CD1c-positive myeloid dendritic cell (primary cell): Measurements from ENCODE around the gene PRRT2.
"Not testable (repeated sequence)": the region's sequence is repeated elsewhere in the genome, so short reads cannot be mapped to it uniquely, and the experiment has no call there.

Experiments
- DNase-seq: peaks from one replicate; pipeline ENCODE4 v3.0.0-alpha.2; 2016; ENCODE audit errors: extremely low spot score

Gene PRRT2

DNA sequence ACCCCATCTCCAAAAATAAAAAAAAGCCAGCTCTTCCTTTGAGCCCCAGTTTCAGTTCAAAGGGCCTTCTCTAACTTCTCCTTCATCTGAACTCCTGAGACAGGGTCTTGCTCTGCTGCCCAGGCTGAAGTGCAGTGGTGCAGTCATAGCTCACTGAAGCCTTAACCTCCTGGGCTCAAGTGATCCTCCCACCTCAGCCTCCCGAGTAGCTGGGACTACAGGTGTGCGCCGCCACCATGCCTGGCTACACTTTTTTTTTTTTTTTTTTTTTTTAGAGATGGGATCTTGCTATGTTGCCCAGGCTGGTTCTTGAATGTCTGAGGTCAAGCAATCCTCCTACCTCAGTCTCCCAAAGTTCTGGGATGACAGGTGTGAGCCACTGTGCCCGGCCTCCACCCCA, 21.2 kb downstream of the PRRT2 start:
- not testable (repeated sequence) for DNase-seq

DNA sequence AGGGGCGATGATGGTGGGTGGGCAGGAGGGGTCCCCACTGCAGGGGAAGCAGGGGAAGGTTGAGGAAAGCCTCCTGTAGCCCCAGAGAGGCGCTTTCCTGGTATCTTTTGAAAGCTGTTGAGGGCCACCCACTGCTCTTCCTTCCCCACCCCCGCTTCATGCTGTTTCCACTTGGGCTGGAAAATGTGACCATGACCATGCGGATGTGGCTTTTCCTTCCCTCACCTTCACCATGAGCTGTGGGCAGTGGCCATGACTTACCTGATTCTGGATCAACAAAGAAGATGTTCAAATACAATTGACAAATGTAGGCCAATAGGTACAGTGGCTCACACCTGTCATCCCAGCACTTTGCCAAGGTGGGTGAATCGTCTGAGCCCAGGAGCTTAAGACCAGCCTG, 22.1 kb downstream of the PRRT2 start:
- no peak for DNase-seq

DNA sequence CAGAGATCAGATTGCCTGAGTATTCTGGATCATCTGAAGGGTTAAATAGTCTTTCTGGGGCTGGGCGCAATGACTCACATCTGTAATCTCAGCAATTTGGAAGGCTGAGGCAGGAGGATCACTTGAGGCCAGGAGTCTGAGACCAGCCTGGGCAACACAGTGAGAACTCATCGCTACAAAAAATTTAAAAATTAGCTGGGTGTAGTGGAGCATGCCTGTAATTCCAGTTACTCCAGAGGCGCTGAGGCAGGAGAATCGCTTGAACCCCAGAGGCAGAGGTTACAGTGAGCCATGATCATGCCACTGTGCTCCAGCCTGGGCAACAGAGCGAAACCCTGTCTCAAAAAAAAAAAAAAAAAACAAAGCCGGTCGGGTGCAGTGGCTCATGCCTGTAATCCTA, 23.9 kb downstream of the PRRT2 start:
- no peak for DNase-seq

DNA sequence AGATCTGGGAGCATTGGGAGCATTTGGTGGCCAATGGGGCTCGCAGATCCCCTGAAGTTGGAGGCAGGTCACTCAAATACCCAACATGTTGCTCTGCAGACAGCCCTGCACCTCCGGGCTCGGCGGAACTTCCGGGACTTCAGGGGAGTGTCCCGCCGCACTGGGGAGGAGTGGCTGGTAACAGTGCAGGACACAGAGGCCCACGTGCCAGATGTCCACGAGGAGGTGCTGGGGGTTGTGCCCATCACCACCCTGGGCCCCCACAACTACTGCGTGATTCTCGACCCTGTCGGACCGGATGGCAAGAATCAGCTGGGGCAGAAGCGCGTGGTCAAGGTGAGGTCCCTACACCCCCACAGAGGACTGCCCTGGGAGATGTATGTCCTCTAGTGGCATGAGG, 24.6 kb downstream of the PRRT2 start:
- DNase-seq: no peak

DNA sequence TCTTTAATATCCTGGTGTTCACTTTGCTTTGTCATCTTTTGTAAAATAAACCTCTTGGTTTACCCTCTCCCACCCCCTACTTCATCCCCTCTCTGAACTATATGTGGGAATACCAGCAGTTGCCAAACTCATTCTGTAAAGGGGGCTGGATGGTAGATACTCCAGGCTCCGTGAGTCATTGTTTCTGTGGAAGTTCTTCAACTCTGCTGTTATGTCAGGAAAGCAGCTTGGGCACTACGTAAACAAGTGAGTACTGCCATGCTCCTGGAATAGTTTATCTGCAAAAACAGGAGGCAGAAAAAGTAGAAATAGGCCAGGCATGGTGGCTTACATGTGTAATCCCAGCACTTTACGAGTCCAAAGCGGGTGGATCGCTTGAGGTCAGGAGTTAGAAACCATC, 25.8 kb downstream of the PRRT2 start:
- DNase-seq: no peak

DNA sequence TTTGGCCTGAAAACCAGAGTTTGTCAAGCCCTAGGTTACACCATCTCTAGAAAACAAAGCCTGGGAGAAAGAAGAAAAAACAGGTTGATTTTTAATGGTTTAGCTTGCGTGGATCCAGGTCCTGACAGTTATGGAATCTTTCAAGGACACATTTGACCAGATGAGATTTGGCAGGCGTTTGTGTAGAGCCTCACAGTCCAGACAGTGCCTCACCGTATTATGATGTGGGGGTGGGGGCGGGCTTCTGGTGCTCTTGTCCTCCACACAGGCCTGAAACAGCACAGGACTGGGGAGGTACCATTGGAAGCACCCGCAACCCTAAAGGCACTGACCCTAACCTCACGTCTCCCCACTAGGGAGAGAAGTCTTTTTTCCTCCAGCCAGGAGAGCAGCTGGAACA, 27.8 kb downstream of the PRRT2 start:
- no peak for DNase-seq

DNA sequence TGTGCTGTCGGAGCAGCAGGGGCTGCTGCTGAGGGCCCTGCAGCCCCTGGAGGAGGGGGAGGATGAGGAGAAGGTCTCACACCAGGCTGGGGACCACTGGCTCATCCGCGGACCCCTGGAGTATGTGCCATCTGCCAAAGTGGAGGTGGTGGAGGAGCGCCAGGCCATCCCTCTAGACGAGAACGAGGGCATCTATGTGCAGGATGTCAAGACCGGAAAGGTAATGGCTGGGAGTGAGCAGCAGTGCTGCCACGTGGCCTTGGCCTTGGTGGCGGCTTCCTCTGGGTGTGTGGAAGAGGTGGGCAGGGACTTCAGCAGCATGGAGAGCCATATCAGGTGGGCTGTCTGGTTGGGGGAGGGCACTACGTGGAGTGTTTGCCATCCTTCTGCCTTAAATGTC, 28.2 kb downstream of the PRRT2 start:
- DNase-seq: no peak

DNA sequence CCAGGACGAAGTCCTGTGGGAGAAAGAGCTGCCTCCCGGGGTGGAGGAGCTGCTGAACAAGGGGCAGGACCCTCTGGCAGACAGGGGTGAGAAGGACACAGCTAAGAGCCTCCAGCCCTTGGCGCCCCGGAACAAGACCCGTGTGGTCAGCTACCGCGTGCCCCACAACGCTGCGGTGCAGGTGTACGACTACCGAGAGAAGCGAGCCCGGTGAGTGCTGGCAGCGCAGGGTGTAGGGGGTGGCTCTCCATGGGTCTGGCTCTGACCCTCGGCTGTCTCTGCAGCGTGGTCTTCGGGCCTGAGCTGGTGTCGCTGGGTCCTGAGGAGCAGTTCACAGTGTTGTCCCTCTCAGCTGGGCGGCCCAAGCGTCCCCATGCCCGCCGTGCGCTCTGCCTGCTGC, 29.6 kb downstream of the PRRT2 start:
- DNase-seq: no peak

DNA sequence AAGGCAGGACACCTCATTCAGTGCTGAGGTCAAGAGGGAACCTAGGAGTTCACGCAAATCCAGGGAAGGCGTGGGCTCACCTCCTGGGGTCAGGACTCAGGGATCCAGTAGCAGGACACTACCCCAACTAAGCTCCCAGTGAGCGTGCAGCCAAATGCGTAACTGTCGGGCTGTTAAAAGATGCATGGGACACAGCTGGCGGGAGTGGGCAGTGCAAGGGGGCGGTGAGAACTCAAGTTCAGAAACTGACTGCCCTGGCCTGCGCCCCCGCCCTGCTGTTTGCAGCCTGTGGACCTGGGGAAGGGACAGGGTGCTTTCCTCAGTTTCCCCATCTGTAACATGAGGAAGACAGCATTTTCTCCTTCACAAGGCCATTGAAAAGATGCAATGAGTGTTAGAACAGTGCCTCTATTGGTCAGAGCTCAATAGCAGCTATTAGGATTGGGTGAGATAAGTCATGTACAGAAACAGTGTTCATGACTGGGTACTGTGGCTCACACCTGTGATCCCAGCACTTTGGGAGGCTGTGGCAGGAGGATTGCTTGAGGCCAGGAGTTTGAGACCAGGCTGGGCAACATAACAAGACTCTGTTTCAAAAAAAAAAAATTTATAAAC, 30.8 kb downstream of the PRRT2 start:
- no peak for DNase-seq

DNA sequence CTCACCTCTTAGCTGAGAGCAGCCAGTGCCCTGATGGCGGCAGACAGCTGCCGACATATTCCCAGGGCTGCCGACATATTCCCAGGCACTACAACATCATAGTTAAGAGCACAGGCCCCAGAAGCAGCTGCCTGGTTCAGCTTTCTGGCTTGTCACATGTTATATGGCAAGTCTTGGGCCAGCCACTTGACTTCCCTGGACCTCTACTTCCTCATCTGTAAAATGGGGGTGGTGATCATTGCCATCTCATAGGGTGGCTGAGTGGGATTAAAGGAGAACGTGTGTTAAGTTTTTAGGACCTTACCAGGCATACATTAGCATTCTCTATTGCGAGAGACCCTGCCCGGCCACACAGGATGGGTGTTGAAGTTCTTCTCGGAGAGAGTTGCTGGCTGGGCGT, 31.9 kb downstream of the PRRT2 start:
- peak; percentile 10 for DNase-seq

DNA sequence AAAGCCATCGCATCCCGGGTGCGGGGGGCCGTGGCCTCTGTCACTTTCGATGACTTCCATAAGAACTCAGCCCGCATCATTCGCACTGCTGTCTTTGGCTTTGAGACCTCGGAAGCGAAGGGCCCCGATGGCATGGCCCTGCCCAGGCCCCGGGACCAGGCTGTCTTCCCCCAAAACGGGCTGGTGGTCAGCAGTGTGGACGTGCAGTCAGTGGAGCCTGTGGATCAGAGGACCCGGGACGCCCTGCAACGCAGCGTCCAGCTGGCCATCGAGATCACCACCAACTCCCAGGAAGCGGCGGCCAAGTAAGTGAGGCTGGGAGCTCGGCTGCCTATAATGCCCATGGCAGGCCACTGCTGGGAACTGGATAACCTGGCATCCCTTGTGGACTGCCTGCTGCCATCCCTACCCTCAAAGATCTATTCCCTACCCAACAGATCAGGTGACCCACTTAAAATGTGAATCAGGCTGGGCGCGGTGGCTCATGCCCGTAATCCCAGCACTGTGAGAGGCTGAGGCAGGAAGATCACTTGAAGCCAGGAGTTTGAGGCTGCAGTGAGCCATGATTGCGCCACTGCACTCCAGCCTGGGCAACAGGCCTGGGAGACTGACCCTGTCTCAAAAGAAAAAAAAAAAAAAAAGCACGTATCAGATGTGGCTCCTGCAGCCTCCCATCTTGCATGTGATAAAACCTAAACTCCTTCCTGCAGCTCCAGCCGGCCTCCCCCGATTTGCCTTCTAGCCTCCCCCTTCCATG, 32.8 kb downstream of the PRRT2 start:
- no peak for DNase-seq

DNA sequence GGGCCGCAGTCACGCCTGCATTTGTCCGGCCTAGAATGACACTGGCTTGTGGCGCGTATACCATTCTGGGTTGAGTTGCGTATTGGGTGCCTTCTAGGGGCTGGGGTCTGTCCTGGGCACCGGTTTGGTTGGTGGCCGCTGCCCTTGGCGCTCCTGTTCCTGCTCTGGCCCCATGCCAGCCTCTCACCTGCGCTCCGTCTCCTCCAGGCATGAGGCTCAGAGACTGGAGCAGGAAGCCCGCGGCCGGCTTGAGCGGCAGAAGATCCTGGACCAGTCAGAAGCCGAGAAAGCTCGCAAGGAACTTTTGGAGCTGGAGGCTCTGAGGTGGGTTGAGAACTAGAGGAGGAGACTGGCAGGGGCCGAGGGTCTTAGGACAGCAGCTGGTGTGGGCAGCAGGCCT, 33.7 kb downstream of the PRRT2 start:
- DNase-seq: no peak

DNA sequence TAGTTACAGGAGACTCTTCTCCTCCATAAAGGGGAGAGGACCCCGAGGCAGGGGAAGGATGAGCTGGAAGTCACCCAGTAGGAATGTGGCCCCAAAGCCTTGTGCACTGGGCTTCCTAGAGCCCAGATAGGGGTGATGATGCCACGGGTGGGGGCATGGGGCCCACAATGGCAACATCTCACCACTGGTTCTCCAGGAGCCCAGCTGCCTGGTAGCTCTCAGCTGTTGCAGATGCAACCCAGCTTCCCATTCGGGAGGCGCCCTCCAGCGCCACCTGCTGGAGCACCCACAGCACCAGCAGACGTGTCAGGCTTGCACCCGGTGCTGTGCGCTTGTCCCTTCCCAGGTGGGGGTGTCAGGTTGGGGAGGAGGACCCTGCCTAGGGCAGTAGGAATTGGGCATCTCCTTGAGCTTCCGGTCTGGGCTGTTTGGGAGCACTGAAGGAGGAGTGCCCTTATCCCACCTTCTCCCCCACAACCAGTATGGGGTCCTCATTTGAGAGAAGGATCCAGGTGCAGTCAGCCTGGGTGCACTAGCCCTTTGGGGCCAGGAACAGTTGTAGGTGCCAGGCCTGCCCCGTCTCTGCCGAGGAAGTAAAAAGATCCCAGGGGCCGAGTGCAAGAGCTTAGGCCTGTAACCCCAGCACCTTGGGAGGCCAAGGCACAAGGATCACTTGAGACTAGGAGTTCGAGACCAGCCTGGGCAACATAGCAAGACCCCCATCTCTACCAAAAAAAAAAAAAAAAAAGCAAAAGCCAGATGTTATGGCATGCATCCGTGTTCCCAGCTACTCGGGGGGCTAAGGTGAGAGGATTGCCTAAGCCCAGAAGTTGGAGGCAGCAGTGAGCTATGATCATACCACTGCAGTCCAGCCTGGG, 36.7 kb downstream of the PRRT2 start:
- peak; percentile 82 for DNase-seq

DNA sequence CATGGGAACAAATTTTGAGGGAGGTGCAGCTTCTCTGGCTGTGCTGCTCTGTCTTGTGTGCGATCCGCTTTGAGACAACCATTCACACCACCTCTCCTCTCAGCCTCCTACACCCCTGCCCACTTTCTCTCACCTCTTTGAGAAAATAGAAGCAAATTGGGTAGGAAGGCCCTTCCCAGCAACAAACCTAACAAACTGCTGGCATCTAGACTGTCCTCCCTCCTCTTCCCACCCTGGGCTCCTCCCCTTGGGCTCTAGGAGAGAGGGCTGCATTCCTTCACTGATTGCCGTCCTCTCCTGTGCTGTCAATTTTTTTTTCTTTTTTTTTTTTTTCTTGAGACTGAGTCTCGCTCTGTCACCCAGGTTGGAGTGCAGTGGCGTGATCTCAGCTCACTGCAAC, 37.5 kb downstream of the PRRT2 start:
- DNase-seq: no peak

DNA sequence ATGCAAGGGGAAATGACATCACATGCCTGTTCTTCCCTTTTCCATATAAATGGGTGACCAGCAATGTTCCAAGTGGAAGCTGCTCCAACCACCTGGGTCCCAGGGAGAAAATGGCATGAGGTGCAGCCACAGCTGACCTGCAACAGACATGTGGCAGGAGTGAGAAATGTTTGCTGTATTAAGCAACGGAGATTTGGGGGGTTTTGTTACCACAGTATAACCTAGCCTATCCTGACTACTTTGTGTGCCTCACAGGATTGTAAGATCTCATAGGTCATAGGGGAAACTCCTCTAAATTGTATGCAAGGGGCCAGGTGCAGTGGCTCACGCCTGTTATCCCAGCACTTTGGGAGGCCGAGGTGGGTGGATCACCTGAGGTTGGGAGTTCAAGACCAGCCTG, 39.0 kb downstream of the PRRT2 start:
- DNase-seq: no peak

DNA sequence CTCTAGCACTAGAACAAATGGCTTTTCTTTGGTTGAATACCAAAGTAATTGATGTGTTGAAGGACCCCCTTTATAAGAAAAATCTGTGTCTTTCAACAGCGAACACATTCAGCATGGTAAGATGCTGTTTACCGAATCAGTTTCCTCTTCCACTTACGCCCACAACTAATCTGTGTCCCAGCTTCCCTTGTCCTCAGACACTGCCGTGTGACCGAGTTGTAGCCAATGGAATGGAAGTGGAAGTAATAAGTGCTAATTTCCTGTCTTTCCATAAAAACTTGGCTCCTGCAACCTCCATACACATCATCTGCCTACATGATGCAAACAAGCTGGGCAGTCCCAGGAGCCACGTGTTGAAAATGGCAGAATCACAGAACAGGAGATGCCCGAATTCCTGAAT, 40.7 kb downstream of the PRRT2 start:
- DNase-seq: peak; percentile 67

DNA sequence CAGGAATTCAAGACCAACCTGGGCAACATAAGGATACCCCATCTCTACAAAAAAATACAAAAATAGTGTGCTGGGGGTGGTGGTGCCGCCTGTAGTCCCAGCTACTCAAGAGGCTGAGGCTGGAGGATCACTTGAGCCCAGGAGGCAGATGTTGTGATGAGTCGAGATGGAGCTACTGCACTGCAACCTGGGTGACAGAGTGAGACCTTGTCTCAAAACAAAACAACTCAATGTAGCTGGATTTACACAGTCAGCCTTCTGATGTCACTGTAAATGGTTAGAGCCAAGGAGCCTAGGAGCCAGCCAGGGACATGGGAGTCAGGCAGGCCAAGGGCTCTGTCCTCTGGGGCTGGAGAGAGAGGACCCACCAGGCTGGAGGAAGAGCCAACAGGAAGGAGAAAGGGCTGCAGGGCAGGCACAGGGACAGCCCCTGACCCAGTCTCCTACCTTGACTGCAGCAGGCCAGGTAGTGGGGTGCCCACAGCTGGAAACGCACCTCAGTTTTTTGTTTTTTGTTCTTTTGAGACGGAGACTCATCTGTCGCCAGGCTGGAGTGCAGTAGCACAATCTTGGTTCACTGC, 42.6 kb downstream of the PRRT2 start:
- DNase-seq: no peak

DNA sequence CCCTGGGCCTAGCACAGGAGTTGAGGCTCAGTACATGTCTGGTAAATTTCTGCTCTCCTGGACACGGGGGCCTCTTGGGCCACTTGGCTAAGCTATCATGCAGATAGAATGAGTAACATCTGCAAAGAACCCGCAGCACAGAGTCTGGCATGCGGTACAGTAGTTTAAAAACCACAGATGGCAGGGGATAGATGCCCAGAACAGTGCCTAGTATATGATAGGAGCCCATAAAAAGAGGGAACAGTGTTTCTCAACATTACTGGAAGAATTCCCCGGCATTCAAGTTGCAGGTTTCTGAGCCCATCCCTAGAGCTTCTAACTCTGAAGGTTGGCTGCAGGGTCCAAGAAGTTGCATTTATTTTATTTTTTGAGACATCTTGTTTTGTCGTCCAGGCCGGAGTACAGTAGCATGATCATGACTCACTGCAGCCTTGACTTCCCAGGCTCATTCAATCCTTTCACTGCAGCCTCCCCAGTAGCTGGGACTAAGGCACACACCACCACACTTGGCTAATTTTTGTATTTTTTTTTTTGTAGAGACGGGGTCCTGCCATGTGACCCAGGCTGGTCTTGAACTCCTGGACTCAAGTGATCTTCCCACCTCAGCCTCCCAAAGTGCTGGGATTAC, 45.3 kb downstream of the PRRT2 start:
- DNase-seq: no peak

DNA sequence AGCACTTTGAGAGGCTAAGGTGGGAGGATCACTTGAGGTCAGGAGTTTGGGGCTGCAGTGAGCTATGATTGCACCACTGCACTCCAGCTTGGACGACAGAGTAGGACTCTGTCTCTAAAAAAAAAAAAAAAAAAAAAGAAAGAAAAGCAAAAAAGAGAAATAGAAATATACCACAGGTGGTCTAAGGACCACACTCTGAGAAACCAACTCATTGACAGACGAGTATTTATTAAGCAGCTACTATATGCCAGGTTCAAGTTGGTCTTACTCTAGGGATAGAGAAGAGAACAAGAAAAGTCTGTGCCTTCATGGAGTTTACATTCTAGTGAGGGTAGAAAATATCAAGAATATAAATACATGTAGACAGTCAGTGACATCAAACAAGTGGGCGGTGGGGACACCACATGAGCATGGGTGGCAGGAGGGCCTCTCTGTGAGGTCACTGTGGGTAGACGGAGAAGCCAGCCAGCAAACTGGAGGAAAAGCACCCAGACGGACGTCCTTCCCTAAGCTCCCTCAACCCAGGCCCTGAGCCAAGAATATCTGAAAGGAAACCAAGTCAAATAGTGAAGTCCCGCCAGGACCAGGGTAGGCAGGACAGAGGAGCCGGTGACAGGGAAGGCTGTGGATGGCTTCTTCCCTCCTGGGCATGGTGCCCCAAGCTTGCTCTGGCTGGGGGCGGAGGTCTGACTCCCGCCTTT, 46.3 kb downstream of the PRRT2 start:
- peak; percentile 33 for DNase-seq

DNA sequence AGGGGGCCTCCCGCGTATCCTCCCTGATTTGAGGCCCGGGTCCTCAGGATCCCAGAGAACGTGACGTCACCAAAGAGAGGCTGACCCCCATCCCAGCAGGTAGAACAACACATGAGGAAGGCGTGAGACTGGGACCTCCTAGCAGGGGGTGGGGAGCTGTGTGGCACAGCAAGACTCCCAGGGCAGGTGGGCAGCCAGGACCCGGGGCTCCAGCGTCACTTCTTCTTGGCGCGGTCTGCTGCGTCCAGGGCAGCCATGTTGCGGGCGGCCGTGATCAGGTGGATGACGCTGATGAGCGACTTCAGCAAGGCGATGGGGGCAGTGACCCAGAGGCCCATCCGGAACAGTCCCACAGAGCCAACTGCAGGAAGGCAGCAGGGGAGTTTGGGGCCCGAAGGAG, 47.0 kb downstream of the PRRT2 start:
- no peak for DNase-seq

DNA sequence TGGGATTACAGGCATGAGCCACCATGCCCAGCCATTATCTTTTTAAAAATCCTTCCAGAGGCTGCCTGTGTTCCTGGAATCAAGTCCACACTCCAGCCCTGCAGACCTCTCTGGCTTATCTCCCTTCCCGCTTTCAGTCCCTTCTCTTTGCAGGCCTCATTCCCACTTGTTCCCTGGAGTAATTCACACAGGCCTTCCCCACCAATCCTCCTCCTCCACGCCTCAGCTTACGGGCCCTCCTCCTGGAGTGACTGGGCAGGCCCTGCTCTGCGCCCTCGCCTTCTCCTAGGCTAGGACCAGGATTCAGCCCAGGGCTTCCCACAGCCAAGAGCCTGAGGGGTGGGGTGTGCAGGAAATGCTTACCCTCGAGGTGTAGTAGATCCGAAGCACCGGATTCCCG, 48.2 kb downstream of the PRRT2 start:
- no peak for DNase-seq
